Panc1 (cell line): ENCODE measurements around the gene NOTCH2. TPM values are rescaled to one million over a fixed set of nuclear protein-coding genes. Genes with fewer than 3 reads are reported as not detected.

Experiments
- ATAC-seq: fragments of 200-7000 bp; cut with Tn5 transposase; 2 replicates; pipeline ENCODE4 v1.9.1; 2020; ENCODE audit warnings: mild to moderate bottlenecking, moderate library complexity
- BruUV-seq: library from RNA; stranded (reverse); fragments of 400-500 nt; replicated peaks from 2 replicates; lab custom pipeline; 2021; lab: Mats Ljungman, UMichigan
- CTCF ChIA-PET: fragments of 300-600 bp; sonication (Branson Sonifier 250); formaldehyde crosslinking; loops from one replicate; lab custom pipeline; 2022; ENCODE audit warnings: antibody characterized with exemption; lab: Charles Lee
- POLR2A ChIA-PET: fragments of 300-600 bp; sonication (Branson Sonifier 250); formaldehyde crosslinking; loops from one replicate; lab custom pipeline; 2022; ENCODE audit warnings: antibody characterized with exemption; lab: Charles Lee
- DNase-seq: peaks from one replicate; pipeline ENCODE4 v3.0.0-alpha.2; 2010; ENCODE audit warnings: low read depth, low spot score
- H3K27ac ChIP-seq: 2 replicates; pipeline ENCODE4 v1.5.1; 2011; ENCODE audit warnings: mild to moderate bottlenecking, low read length, inconsistent platforms
- H3K27me3 ChIP-seq: fragments of 200-500 bp; sonication (Bioruptor generic); 2 replicates; pipeline ENCODE4 v1.6.0; 2014; ENCODE audit warnings: low read length, inconsistent platforms; ENCODE audit not compliant: control insufficient read depth, insufficient read depth
- H3K36me3 ChIP-seq: fragments of 200-500 bp; sonication (Bioruptor generic); 2 replicates; pipeline ENCODE4 v1.5.1; 2014; ENCODE audit warnings: inconsistent platforms, mild to moderate bottlenecking, low read length, moderate library complexity; ENCODE audit not compliant: control insufficient read depth, insufficient read depth
- H3K4me1 ChIP-seq: 2 replicates; pipeline ENCODE4 v1.5.1; 2011; ENCODE audit warnings: inconsistent platforms, mild to moderate bottlenecking, low read length, moderate library complexity; ENCODE audit not compliant: control insufficient read depth, insufficient read depth
- H3K4me3 ChIP-seq, 2 experiments: 2 replicates each; pipeline ENCODE4 v1.5.1; 2011 to 2012; ENCODE audit warnings: low read depth in 2 of 2, low read length in 2 of 2, mild to moderate bottlenecking in 2 of 2, inconsistent platforms in 1 of 2, moderate library complexity in 1 of 2
- H3K9me3 ChIP-seq: fragments of 200-500 bp; sonication (Bioruptor generic); 2 replicates; pipeline ENCODE4 v1.5.1; 2014; ENCODE audit warnings: low read depth, mild to moderate bottlenecking, inconsistent platforms, low read length, moderate library complexity; ENCODE audit not compliant: control insufficient read depth, insufficient read depth
- CTCF ChIP-seq: fragments of 450-650 bp; IDR thresholded peaks from 2 replicates; pipeline ENCODE4 v1.5.1; 2017; ENCODE audit warnings: mild to moderate bottlenecking
- POLR2AphosphoS5 ChIP-seq: IDR thresholded peaks from 2 replicates; pipeline ENCODE4 v1.6.1; 2012; ENCODE audit warnings: mild to moderate bottlenecking, low read depth, low read length, moderate library complexity
- REST ChIP-seq, 2 experiments: IDR thresholded peaks; 2 replicates each; pipeline ENCODE4 v1.6.1; 2011 to 2012; ENCODE audit warnings: low read depth in 2 of 2, control low read depth in 1 of 2, low read length in 1 of 2, mild to moderate bottlenecking in 1 of 2, moderate library complexity in 1 of 2; ENCODE audit not compliant: insufficient read depth in 1 of 2
- SIN3A ChIP-seq: IDR thresholded peaks from 2 replicates; pipeline ENCODE4 v1.6.1; 2012; ENCODE audit warnings: low read depth, mild to moderate bottlenecking, low read length, moderate library complexity, borderline replicate concordance; ENCODE audit not compliant: insufficient read depth
- TCF7L2 ChIP-seq: IDR thresholded peaks from 2 replicates; pipeline ENCODE4 v1.6.1; 2011; ENCODE audit warnings: mild to moderate bottlenecking, low read depth, low read length, inconsistent platforms
- in situ Hi-C: cut with HindIII; loops from 2 replicates; pipeline ENCODE4 v1.10.0; 2016; ENCODE audit warnings: low sequenced_read_pairs, low pct_unique_long_range_greater_than_20kb
- intact Hi-C: fragments of 100-400 bp; cut with micrococcal nuclease; formaldehyde crosslinking; loops from one replicate; pipeline ENCODE4 v1.10.0; 2022; ENCODE audit not compliant: unreplicated experiment
- total RNA-seq: library from RNA; stranded (reverse); gene quantifications from one replicate; pipeline ENCODE4 v1.2.1, GENCODE V29; 2021; ENCODE audit not compliant: unreplicated experiment

Gene NOTCH2
- total RNA-seq, 1 experiment from 2014 or later = 191 TPM

DNA sequence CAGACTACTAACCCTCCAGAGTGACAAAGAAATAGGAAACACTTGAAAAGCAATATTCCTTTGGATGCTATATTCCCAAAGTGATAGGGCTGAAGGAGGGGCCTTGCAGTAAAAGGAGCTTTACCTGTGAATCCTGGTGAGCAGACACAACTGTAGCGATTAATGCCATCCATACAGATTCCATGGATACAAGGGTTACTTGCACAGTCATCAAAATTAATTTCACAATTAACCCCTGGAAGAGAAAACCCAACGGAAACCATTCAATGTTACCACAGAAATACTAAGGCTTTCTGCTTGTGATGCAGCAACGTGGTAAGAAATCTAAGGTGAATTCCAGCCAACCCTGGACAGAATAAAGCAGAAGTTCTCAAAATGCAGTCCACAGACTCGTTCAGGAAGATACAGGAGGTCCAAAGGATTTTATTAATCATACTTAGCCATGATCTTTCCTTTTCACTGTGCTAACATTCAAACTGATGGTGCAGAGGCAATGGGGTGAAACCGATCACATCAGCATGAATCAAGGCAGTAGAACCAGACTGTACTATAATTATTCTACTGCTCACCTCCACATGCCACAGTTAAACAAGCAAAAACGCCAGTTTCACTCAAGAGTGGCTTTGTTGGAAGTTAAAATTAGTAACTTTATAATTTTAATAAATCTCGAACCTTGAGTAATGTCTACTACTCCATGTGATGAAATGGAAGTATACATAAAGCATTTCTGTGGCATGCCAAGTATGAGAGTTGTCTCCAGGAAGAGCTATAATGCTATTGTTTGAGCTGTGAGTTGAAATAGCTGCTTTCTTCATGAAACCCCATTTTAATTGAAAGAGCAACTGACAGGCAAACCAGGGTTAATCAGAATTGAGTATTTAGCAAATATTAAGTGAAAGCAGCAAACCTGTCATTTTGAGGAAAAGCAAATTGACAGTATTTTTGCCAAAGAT lies 109.9 kb downstream of the NOTCH2 start:
- Histone ChIP-seq H3K36me3 (peaks cover 30% of the 10 kb centered on the region), H3K27ac (no peak overlapping the region)

GRCh38 chr1:119958223-119958622 lies 111.2 kb downstream of the NOTCH2 start:
- ChIA-PET POLR2A (no interaction called here), CTCF (no interaction called here)
- BruUV-seq = no TSS peak
- no peak overlapping the region for H3K4me3 ChIP-seq
- ATAC-seq (no peak), DNase-seq (no peak)
- H3K27ac ChIP-seq = no peak overlapping the region
- H3K36me3 ChIP-seq = peaks cover 21% of the 10 kb centered on the region
- in situ Hi-C loops = no loop called here
- H3K27me3 ChIP-seq = no peaks in the 10 kb centered on the region
- no peaks in the 10 kb centered on the region for H3K9me3 ChIP-seq
- intact Hi-C loops = no loop called here
- H3K4me1 ChIP-seq = no peaks in the 10 kb centered on the region
- no peak for TF ChIP-seq TCF7L2
- TF ChIP-seq SIN3A = no peak

More for the DNA sequence above, 109.9 kb downstream of the NOTCH2 start:
- DNase-seq = no peak
- no peaks in the 10 kb centered on the region for H3K9me3 ChIP-seq
- H3K4me3 ChIP-seq = no peak overlapping the region
- in situ Hi-C loops = no loop called here
- H3K27me3 ChIP-seq = no peaks in the 10 kb centered on the region
- no peak for ATAC-seq
- POLR2A ChIA-PET = interaction anchor here (0.7 kb wide), 1 partner anchor 42 kb away, joined by 3 read pairs; no protein-coding TSS in a partner anchor
- TF ChIP-seq POLR2AphosphoS5 (no peak), CTCF (no peak), REST (IDR thresholded peaks at IDR 0.05; ENCODE audit: insufficient read depth in 1 of 2, low read depth in 2 of 2, low read length in 1 of 2) (no peak), SIN3A (no peak)
- H3K4me1 ChIP-seq = no peaks in the 10 kb centered on the region
- CTCF ChIA-PET = no interaction called here
- intact Hi-C loops = loop anchor here (5.0 kb wide), 1 partner anchor 37 kb away; no protein-coding TSS in a partner anchor
- no TSS peak for BruUV-seq
